PFSK-1 (cell line): ENCODE results near the gene FMO2.

ENCODE experiments used
- FOXP2 ChIP-seq: optimal IDR thresholded peaks from 2 replicates; pipeline ENCODE3; 2011; ENCODE audit warnings: borderline replicate concordance, control low read depth, inconsistent platforms; ENCODE audit not compliant: insufficient read depth; ENCODE audit errors: extremely low read length, extremely low read depth
- POLR2AphosphoS5 ChIP-seq: IDR thresholded peaks from 2 replicates; pipeline ENCODE4 v1.6.1; 2012; ENCODE audit warnings: low read depth, mild to moderate bottlenecking, control low read depth, low read length, moderate library complexity
- SIN3A ChIP-seq: IDR thresholded peaks from 2 replicates; pipeline ENCODE4 v1.6.1; 2012; ENCODE audit warnings: mild to moderate bottlenecking, low read length, moderate library complexity, borderline replicate concordance; ENCODE audit not compliant: insufficient read depth
- TAF1 ChIP-seq: IDR thresholded peaks from 2 replicates; pipeline ENCODE4 v1.6.1; 2012; ENCODE audit warnings: low read length, control low read depth, borderline replicate concordance; ENCODE audit not compliant: insufficient read depth
- TF ChIP-seq, protein P1 (sequence below), 2 experiments: IDR thresholded peaks; 2 replicates each; pipeline versions ENCODE4 v1.6.1 to v1.8.0; 2011 to 2012; ENCODE audit warnings: low read depth in 2 of 2, low read length in 2 of 2, control low read depth in 1 of 2, inconsistent platforms in 1 of 2, mild to moderate bottlenecking in 1 of 2, moderate library complexity in 1 of 2; ENCODE audit not compliant: insufficient read depth in 1 of 2

FMO2 gene

DNA sequence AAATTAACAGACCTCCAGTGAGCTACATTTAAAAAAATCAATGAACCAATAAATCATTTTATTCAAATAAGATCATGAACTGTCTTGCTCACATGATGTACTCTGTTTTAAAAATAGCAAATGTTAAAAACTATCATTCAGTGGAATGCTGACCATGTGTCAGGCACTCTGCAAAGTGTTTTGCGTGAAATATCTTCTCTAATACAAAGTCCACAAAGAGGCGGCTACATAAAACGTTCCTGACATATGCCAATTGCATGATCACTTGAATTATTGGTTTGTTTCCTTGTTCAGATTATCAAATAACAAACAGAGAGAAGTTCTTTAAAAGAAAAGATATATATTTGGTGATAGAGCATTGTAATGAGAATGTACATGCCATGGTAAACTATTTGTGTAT lies 10.7 kb downstream of the FMO2 start:
- TF ChIP-seq FOXP2 (no peak), POLR2AphosphoS5 (no peak), TAF1 (no peak), SIN3A (no peak)
- TF ChIP-seq, protein P1, sequence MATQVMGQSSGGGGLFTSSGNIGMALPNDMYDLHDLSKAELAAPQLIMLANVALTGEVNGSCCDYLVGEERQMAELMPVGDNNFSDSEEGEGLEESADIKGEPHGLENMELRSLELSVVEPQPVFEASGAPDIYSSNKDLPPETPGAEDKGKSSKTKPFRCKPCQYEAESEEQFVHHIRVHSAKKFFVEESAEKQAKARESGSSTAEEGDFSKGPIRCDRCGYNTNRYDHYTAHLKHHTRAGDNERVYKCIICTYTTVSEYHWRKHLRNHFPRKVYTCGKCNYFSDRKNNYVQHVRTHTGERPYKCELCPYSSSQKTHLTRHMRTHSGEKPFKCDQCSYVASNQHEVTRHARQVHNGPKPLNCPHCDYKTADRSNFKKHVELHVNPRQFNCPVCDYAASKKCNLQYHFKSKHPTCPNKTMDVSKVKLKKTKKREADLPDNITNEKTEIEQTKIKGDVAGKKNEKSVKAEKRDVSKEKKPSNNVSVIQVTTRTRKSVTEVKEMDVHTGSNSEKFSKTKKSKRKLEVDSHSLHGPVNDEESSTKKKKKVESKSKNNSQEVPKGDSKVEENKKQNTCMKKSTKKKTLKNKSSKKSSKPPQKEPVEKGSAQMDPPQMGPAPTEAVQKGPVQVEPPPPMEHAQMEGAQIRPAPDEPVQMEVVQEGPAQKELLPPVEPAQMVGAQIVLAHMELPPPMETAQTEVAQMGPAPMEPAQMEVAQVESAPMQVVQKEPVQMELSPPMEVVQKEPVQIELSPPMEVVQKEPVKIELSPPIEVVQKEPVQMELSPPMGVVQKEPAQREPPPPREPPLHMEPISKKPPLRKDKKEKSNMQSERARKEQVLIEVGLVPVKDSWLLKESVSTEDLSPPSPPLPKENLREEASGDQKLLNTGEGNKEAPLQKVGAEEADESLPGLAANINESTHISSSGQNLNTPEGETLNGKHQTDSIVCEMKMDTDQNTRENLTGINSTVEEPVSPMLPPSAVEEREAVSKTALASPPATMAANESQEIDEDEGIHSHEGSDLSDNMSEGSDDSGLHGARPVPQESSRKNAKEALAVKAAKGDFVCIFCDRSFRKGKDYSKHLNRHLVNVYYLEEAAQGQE (IDR thresholded peaks at IDR 0.05; ENCODE audit: insufficient read depth in 1 of 2, low read depth in 2 of 2, low read length in 2 of 2): no peak

DNA sequence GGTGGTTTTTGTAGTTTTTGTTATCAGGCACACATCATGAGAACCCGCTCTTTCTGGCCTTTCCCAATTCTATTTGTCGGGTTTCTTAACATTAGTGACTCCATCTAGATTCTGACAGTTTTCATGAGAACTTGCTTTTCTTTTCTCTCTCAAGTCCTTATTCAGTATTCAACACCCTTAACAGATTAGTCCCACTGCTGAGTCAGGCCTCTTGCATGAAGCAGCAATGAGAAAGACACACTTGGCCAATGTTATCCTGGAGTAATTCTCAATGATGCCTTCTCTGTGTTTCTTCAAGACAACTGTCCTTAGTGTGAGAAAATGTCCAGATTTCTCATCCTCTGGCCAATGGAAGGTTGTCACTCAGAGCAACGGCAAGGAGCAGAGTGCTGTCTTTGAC lies 11.3 kb downstream of the FMO2 start:
- TF ChIP-seq POLR2AphosphoS5 (no peak), TAF1 (no peak)
- TF ChIP-seq, protein P1 (IDR thresholded peaks at IDR 0.05; ENCODE audit: insufficient read depth in 1 of 2, low read depth in 2 of 2, low read length in 2 of 2): no peak

DNA sequence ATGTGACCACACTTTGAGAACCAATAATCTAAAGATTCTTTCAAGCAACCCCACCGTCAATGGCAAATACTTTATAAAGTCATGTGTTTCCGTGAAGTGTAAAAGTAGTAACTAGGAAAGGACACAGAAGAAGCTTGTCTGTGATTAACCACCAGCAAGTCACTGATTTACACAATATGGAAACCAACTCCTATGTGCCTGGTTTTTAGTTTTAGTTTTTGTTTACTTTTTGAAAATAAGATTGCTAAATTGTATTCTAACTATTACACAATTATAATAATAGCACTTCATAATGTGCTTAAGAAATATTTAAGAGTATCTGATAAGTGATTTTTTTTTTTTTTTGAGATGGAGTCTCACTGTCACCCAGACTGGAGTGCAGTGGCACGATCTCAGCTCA lies 13.0 kb downstream of the FMO2 start:
- TF ChIP-seq, protein P1 (IDR thresholded peaks at IDR 0.05; ENCODE audit: insufficient read depth in 1 of 2, low read depth in 2 of 2, low read length in 2 of 2): no peak
- no peak for TF ChIP-seq POLR2AphosphoS5
- no peak for TF ChIP-seq FOXP2
- TF ChIP-seq SIN3A: no peak
- no peak for TF ChIP-seq TAF1

DNA sequence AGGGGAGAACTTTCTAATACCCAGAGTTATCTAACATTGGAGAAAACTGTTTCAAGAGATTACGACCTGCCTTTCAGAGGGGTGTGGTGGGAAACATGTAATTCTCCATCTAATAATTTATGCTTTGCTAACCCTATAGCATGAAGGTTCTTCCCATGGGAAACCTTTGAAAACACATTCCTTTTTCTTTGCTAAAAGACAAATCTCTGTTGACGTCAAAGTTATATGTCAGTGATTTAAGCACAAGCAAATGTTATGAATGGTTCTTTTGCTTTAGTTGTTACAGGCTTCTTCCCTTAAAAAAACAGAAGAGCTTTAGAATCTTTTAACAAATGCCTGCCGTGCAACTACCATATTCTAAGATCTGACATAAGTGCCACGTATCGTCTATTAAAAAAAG lies 19.2 kb downstream of the FMO2 start:
- TF ChIP-seq FOXP2: no peak
- no peak for TF ChIP-seq POLR2AphosphoS5
- TF ChIP-seq TAF1: no peak
- TF ChIP-seq, protein P1 (IDR thresholded peaks at IDR 0.05; ENCODE audit: insufficient read depth in 1 of 2, low read depth in 2 of 2, low read length in 2 of 2): no peak
- no peak for TF ChIP-seq SIN3A
